ENCODE measurements around the gene ZNF616. TPM values are rescaled to one million over a fixed set of nuclear protein-coding genes. Genes with fewer than 3 reads are reported as not detected.

The ZNF616 gene
- total and polyA plus RNA-seq, 2 of the 8 experiments (the other 6 are each of a cell fraction or from before 2014, with no cell fraction given), result 5.7 to 40.5 TPM

- no peak for TF ChIP-seq CBX8 (IDR thresholded peaks at IDR 0.05; ENCODE audit: borderline replicate concordance, low read depth, low read length)
- TF ChIP-seq POU5F1 (IDR thresholded peaks at IDR 0.05; ENCODE audit: low read depth, low read length), result no peak
- no peak for TF ChIP-seq SP2 (IDR thresholded peaks at IDR 0.05; ENCODE audit: low read length)
- TF ChIP-seq KDM4A (IDR thresholded peaks at IDR 0.05; ENCODE audit: low read depth, low read length, severe bottlenecking), result peak; percentile 3
- TF ChIP-seq EP300 (IDR thresholded peaks at IDR 0.05; ENCODE audit: borderline replicate concordance in 1 of 2, low read depth in 2 of 2, low read length in 2 of 2), result no peak
- TF ChIP-seq YY1 (IDR thresholded peaks at IDR 0.05; ENCODE audit: low read depth, low read length), result no peak
- no peak for TF ChIP-seq CEBPB (IDR thresholded peaks at IDR 0.05; ENCODE audit: low read depth, low read length)
- no peak for TF ChIP-seq KDM1A (IDR thresholded peaks at IDR 0.05; ENCODE audit: borderline replicate concordance, low read length)
- no peak for TF ChIP-seq CREB1 (IDR thresholded peaks at IDR 0.05)
- TF ChIP-seq SP4 (IDR thresholded peaks at IDR 0.05; ENCODE audit: low read length), result no peak
- no peak for TF ChIP-seq HDAC2 (IDR thresholded peaks at IDR 0.05; ENCODE audit: borderline replicate concordance in 1 of 2, low read depth in 2 of 2, low read length in 2 of 2)
- TF ChIP-seq, protein P1, sequence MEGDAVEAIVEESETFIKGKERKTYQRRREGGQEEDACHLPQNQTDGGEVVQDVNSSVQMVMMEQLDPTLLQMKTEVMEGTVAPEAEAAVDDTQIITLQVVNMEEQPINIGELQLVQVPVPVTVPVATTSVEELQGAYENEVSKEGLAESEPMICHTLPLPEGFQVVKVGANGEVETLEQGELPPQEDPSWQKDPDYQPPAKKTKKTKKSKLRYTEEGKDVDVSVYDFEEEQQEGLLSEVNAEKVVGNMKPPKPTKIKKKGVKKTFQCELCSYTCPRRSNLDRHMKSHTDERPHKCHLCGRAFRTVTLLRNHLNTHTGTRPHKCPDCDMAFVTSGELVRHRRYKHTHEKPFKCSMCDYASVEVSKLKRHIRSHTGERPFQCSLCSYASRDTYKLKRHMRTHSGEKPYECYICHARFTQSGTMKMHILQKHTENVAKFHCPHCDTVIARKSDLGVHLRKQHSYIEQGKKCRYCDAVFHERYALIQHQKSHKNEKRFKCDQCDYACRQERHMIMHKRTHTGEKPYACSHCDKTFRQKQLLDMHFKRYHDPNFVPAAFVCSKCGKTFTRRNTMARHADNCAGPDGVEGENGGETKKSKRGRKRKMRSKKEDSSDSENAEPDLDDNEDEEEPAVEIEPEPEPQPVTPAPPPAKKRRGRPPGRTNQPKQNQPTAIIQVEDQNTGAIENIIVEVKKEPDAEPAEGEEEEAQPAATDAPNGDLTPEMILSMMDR (IDR thresholded peaks at IDR 0.05; ENCODE audit: control extremely low read depth in 1 of 3, insufficient read depth in 1 of 3, low read depth in 1 of 3, low read length in 3 of 3), result no peak
- no peak for TF ChIP-seq EGR1 (IDR thresholded peaks at IDR 0.05; ENCODE audit: borderline replicate concordance, low read depth, low read length)
- no peak for TF ChIP-seq SP1 (IDR thresholded peaks at IDR 0.05; ENCODE audit: low read depth, low read length)
- TF ChIP-seq RAD21 (IDR thresholded peaks at IDR 0.05 in 1 of 2, conservative IDR thresholded peaks at IDR 0.05 in 1 of 2; ENCODE audit: low read depth in 2 of 2, low read length in 2 of 2), result no peak
- no peak for TF ChIP-seq BRCA1 (IDR thresholded peaks at IDR 0.05; ENCODE audit: low read depth, low read length)
- TF ChIP-seq RBBP5 (IDR thresholded peaks at IDR 0.05; ENCODE audit: borderline replicate concordance, low read depth, low read length), result no peak
- TF ChIP-seq SIN3A (conservative IDR thresholded peaks at IDR 0.05 in 1 of 2, IDR thresholded peaks at IDR 0.05 in 1 of 2; ENCODE audit: low read depth in 1 of 2, low read length in 2 of 2), result peak in 1 of 2 experiments; percentile 87; a peak in 1 of 4 replicates
- no peak for TF ChIP-seq KDM5A (IDR thresholded peaks at IDR 0.05; ENCODE audit: low read length)
- TF ChIP-seq, protein P2, sequence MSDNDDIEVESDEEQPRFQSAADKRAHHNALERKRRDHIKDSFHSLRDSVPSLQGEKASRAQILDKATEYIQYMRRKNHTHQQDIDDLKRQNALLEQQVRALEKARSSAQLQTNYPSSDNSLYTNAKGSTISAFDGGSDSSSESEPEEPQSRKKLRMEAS (IDR thresholded peaks at IDR 0.05), result peak; percentile 97
- peak; percentile 68 for TF ChIP-seq POLR2AphosphoS5 (IDR thresholded peaks at IDR 0.05; ENCODE audit: low read depth, low read length)
- TF ChIP-seq BACH1 (IDR thresholded peaks at IDR 0.05; ENCODE audit: low read length), result no peak
Observed at GRCh38 chr19:52138278-52138982, 1.3 kb downstream of the ZNF616 start (continued).

All from H1 (cell line).